Stimulated activated CD4-positive, alpha-beta T cell treated with anti-CD3 and anti-CD28 coated beads, Interleukin-4, amount 100 ng/mL, for 24 hours (primary cell): ENCODE data around the gene SMCO2.
A peak's percentile ranks its signal among the peaks of the same experiment; 100 is the strongest.

Experiments used
- DNase-seq: peaks from one replicate; pipeline ENCODE4 v3.0.0-alpha.2; 2020

SMCO2 gene

DNA sequence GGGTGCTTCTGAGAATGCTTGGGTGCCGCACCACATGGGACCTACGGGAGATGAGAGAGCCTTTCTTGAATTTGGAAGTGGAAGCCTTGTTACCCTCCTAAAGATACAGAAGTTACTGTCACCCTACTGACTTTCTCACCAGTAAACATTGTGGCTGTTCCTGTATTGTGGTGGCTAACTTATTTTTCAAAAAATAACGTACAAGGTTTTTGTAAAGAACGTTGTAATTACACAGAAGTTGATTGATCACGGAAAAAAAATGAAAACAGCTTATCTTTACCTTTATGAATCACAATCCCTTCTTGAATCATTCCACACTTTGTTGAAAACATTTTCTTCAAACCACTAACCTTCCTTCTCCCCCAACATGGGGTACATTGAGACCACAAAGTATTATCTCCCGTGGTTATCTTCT lies 55.5 kb downstream of the SMCO2 start:
- DNase-seq = no peak

DNA sequence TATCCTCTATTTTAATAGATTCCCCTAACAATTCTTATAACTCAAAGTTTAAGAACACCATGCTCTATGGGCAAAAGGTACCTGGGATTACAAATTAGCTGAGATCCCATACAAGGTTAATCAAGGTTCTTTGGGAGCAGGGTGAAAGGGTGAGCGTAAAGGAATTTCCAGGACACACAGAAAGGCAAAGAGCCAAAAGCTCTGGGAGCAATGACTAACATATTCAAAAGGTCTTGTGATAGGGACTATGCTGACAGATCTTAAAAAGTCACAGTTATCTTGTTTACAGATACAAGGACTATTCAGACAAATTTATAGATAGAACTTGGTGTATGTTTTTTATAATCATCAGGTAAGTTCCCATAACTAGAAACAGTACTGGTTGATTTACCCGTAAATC lies 58.0 kb downstream of the SMCO2 start:
- DNase-seq = no peak

DNA sequence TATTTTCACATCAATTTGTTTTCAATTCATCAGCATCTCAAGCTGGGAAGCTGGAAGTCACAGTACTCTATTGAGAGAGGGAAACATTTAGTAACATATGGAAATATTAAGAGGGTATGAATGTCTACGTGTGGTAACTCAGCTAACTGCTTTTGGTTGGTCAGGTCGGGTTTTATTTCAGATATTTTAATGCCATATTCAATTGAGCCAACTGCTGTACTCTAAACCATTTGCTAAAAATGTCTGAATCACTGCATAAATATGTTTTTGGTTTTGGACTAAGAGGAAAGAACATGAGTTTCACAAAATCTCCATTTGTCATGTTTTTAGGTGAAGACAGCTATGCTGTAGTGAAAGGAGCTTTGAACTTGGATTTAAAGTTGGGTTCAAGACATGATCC lies 58.6 kb downstream of the SMCO2 start:
- no peak for DNase-seq

DNA sequence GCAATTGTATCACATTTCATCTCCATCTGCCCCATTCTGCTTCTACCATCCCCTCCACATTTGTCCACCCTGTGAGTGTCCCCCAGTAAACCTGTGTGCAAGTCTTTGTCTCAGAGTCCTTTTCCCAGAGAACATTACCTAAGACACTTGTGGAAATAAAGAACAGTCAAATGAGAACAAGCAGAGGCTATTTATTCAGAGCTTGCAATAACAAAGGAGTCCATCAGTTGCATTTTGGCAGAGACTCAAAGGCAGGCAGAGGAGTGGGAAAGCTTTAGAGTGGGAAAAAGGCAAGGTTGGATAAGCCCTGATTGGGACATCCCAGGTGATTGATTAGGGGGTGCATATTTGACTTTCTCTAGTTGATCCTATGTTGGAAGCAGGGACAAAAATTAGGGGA lies 59.2 kb downstream of the SMCO2 start:
- no peak for DNase-seq

DNA sequence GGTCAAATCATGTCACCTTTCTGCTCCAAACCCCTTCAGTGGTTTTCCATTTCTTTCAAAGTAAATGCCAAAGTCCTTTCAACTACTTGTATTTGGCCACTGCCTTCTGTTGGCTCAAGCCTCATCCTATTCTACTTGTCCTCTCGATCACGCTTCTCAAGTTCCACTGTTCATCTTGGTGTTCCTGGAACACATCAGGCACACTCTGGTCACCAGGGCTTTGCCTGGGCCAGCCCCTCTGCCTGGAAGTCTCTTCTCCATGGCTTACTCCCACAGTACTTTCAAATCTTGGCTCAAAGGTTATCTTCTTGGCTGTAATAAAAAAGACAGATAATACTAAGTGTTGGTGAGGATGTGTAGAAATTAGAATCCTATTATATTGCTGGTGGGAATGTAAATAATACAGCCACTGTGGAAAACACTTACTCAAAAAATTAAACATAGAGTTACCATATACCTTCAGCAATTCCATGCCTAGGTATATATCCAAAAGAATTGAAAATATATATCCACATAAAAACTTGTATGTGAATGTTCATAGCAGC lies 60.2 kb downstream of the SMCO2 start:
- DNase-seq = no peak

DNA sequence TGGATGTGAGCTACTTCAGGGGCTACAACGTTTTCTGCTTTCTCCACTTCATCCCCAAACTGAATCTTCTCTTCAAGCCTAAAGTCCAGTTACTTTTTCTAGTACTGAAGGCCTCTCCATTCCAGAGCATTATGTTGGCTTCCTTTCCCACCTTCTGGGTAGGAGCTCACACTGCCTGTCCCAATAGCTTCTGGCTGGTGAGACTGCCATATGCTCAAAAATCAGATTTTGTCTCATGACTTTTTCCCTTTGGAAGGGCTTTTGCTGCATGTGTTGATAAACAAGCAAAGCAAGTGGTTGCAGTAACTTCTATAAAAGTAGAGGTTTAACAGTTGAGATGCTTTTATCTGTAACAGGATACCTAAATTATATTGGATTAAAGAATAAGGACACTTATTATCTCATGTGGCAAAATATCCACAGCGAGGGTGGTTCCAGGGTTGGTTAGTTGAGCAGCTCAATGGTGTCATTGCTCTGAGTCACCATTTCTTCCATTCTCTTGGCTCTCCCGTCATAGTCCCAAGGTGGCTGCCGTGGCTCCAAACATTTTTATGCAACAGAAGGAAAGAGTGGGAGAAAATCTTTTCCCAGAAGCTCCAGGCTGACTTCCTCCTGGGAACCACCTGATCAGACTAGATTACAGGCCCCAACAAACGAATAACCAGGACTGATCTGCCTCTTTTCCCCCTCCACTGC lies 62.3 kb downstream of the SMCO2 start:
- DNase-seq = no peak

DNA sequence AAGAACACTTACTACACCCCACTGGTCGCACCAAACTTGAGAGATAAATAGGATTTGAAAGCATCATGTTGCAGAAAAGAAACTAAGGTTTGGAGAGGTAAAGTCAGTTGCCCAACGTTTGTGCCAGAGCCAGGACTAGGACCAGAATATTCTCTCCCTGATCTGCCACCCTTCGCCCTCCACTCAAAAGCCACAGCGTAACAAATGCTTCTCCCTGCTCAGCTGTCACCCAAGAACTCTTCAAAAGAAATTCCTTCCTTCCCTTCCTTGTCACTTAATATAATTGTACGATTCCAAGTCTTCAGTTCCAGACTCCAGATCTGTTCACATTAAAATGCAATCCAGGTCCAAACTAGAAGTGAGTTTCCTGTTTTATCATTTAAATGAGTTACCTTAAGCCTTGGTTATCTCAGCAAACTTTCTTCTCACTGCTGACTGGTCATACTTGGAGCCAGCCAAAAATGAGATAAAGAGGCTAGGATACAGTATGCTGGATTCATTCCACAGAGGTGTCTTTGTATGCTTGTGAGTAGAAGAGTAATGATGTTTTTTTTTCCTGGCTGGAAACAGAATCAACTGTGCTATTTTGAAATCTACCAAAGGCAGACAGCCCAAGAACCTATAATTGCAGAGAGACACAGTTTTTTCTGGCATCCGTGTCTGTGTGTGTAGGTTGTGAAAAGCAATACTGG lies 64.6 kb downstream of the SMCO2 start:
- DNase-seq = no peak

DNA sequence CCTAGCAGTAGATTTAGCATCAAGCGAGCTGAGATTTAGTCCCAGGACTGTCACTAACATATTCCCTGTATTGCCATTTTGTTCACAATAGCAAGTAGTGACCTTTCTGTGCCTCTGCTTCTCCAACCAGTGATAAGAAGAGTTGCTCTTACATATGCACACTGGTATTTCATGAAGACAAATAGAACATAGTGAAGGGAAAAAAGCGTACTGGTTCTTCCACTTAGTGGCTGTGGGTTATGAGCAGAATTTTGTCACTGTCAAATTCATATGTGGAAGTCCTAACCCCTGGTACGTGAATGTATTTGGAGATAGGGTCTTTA lies 65.1 kb downstream of the SMCO2 start:
- no peak for DNase-seq

DNA sequence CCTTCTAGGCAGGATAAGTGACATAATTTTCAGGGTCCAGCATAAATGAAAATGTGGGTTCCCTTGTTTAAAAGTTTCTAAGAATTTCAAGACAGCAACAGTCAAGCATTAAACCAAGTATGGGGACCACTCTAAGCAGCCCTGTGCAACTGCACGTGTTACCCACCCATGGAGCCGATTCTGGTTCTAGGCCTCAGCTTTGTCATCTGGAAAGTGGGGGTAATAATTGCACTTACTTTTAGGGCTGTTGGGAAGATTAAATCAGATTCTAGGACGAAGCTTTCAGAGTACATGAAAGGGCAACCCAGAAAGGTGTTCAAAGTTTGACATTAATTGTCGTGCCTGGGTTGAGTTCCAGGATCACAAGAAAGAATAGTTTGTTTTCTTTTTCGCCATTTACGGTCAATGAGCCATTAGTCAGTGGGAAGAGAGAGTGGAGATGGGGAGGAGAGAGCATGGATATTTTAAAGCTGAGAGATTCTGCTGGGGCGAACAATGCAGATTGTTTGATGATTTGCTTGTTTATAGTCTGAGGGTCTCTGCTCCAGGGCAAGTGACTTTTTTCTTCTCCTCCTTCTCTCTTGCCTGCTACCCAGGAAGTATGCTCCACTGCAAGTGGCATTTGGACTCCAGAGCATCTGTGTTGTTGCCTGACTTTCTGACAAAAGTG lies 66.8 kb downstream of the SMCO2 start:
- DNase-seq = no peak

DNA sequence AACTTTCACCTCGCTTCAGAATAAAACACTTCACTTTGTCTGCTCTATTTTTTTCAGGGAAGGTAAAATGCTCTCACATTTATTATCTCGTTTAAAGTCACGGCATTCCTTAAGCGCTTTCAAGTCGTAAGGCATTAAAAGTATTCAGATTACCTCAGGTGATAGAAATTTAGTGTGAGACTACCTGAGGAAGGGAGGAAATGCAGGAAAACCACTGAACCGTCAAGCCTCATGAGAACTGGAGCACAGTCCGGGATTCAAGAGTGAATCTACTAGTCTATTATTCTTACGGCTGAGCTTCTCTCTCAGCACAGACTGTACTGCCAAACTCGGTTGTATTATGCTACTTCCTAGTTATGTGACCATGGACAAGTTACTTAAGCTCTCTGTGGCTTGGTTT lies 69.1 kb downstream of the SMCO2 start:
- DNase-seq = no peak

DNA sequence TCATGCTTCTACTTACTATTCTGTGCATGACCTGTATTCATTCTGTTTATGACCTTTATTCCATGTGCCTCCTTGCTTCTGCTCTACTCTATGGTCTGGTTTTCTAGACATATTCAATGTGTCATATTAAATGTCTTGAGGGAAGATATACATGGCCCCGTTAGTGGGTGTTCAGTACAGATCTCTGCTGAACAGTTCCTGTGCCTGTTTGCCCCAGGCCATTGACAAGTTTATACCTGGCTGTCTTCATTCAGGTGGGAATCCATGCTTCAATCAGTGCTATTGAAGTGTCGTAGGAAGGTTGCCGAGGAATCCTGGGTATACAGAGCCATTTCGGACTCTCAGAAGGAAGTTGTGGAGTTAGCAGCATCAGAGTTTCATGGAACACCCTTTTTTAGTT lies 70.1 kb downstream of the SMCO2 start:
- DNase-seq = no peak

DNA sequence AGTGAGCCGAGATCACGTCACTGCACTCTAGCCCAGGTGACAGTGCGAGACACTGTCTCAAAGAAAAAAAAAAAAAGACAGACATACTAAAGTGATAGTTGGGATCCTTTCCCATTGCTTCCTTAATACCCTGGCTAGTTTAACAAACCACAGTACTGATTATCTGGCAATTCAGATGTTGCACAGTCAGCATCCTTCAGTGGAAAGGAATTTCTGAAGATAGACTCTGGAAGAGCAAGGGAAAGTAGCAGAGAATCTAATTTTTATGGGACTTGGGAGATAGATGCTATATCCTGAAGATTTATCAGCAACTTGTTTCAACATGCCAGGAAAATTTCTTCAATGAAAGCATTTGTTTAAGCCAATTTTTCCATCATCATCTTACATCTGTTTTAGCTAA lies 71.0 kb downstream of the SMCO2 start:
- DNase-seq = no peak

DNA sequence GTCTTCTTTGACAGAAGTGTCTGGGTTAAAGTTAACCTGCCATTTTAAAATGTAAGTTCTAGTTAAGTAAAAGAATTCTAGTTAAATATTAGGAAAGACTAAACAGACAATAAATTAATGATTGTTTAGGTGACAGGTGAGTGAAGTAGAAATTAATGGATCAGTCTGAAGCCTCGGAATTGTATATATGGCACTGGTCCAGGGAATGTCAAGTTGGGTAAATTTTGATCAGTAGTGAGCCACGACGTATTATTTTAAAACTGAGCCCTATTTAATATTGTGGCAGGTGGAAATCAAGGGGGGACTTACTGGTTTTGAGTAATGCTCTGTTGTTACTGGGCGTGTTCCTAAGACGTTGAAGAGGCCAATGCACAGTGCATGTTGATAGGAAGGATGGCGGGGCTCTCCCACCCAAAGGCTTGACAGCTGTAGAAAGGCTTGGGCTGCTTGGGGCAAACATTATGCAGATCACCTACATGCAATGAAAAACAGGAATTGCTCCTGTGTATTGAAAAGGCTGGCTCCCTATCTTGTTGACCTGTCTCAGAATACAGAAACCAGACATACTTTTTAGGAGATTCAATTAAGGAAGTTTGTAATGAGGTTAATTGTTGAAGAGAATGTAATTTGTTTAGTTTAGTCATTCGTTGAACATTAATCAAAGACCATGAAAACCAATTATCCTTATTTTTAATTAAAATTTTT lies 71.6 kb downstream of the SMCO2 start:
- DNase-seq = no peak

DNA sequence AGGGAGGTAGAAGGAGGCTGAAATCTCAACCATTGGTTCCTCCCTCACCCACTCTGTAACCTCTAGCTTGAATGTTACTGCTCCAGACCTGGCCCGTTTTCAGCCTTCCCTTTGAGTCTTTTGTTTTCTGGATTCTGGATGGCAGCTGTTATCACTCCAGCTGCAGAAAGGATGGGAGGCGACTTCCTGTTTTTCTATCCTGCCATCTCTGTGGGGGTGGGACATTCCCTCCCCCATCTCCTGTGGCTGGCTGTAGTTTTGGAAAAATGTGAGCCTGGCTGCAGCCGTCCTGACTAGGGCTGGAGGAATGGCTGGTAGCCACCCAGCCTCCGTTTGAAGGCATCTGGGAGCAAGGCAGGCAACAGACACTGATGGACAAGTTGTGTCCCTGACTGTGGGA lies 74.5 kb downstream of the SMCO2 start:
- no peak for DNase-seq

DNA sequence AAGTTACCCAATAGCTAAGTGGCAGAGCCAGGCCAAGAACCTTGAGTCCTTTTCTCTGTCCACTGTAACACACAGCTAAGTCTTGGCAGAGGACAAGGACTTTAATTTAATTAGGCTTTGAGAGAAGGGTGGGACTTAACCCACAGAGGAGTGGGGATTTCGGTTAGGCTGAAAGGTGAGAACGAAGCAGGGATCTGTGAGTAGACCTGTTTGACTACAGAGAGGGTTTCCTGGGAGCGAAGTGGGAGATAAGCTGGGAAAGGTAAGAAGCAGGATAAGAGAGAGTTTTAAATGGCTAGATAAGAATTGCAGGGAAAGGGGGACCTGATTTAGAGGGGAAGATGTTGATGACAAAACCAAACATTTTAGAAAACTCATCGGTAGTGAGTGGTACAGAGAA lies 75.4 kb downstream of the SMCO2 start:
- no peak for DNase-seq

DNA sequence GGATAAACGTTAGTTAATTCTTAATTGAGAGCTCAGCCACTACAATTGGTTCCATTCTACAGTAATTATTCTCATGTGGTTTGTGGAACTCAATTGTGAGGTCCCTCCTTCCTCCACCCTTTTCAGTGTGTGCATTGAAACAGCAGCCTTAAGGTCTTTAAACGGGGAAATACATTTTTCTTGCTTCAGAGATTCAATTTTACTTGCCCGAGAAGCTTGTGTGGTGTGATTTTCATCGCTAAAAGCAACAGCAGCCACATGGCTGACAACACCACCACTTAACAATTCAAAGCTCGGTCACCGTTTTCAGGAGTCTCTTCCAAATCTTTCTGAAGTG lies 76.7 kb downstream of the SMCO2 start:
- DNase-seq = no peak

DNA sequence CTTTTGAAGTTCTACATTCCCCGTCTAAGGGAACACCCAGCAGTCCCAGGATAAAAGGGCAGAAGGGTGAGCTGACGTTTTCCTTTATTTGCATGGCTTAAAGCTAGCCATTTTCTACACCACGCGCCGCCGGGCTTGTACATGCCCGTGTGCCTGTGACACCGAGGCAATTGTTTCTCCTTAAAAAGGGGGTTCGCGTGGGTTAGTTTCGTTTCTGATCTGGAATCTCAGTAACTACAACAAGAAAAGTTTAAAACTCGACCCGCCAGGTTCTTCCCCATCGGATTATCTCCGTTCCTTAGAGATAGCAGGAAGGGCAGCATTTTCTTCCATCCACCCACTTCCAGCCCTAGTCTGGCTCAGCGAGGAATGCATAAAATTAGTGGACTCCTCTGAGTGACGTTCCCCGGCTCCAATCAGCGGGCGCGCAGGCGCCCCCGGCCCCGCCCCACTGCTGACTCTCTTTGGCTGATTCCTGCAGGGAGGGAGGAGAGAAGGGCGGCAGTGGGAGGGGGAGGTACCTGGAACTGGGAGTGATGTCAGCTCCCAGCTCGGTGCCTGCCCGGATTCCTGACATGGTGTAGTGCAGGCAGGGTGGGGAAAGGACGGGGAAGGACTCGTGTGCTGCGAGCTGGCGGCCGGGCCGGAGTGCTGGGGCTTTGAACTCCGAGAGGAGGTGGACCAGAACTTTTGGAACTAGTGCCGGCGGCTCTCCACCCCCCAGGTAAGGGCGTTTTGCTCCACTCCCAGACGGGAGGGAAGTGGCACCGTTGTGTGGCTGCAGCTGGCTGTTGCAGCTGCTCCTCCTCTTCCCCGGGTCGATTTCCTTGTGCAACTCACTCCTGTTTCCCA lies 77.3 kb downstream of the SMCO2 start, which contains the start of gene PPFIBP1:
Gene PPFIBP1, plus strand, starts transcription at position 565 of the 852 bp plus-strand sequence. CDS start 109,191 bp downstream, outside the sequence.
- DNase-seq = peak; percentile 99

DNA sequence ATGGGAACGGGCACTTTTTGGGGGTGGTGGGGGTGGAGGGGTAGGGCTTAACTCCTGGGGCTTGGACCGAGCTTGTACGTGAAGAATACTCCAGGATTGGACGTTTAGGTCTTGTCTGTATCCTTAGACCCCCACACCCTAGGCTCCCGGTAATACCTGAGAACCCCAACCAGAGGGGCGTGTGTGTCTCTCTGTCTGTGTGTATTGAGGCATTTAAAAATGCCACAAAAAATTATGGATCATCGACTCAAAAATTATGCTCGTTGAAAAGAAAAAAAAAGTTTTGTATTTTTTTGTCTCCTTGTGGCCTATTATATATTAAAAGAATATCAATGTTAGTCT lies 77.9 kb downstream of the SMCO2 start:
- no peak for DNase-seq

DNA sequence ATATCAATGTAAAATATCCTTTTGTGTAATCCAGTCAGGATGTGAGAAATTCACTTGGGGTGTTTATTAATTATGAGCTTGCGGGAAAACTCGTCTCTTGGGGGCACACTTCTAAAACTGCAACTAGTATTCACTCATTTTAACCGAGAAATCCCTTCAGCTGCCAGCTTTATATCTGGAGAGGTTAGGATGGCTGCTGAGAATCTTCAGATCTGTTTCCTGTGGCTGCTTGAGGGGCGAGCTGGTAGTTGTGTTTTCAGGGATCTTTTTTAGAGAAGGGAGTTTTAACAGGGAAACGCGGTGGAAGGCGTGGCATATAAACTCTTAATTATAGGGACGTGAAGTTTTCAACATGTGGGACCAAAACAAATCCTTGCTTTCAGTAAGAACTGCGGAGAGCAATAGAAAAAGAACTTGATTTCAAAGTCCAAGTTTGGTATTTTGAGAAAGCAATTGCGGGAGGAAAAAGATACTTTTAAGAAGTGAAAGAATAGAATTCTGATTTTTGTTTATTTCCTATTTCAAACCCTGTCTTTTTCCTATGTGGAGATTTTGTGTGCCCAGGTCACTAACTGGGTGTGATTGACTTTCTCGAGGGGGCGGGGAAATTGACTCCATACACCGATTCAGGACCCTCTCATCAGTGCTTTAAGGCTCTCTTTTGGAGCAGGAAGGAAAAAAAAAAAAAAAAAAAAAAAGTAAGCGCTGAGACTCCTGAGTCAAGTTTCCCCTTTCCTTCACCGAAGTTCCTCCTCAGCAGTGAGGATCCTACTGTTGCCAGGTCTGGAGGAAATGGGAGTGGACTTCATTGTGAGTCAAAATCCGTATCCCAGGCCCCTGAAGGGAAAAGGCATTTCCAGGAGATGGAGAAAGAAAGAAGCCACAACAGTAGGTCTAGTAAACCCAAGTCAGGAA lies 78.6 kb downstream of the SMCO2 start:
- DNase-seq = no peak

DNA sequence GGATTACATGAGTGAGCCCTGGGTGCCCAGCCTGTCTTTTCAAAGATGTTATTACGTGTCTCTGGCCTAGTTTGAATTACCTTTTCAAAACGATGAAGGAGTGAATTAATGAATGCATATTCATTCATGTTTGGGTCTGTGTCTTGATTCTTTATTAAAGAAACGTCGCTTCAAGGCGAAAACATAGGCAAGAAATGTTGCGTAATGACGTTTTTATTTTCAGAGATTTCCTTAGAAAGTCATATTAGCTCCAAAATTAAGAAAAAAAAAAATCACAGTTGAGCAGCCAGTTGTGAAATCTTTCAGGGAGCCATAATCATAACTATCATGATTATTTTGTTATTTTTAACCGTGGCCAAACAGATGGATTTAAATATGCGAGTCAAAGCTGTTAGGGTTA lies 81.0 kb downstream of the SMCO2 start:
- no peak for DNase-seq

DNA sequence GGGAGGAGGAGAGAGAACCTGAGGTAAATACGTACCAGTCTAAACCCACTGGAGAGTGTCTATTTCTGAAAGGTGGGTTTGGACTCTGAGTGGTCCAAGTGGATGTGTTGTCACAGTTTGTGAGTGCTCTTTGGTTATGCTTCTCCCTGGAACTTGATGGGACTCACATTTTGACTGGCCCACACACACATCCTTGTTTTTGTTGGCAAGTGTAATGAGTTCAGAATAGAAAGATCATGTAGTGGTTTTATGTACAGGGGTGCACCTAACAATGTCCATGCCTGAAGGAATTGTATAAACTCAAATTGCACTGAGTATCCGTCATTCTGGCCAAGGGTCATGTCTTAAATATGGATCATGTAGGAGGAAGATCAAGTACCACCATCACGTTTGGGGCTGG lies 82.3 kb downstream of the SMCO2 start:
- no peak for DNase-seq
